ENCODE data around the gene MCC. TPM values are rescaled to one million over a fixed set of nuclear protein-coding genes. Genes with fewer than 3 reads are reported as not detected.

MCC gene
- total RNA-seq, 2 experiments from 2014 or later: 0.25 TPM; not detected in 1

DNA sequence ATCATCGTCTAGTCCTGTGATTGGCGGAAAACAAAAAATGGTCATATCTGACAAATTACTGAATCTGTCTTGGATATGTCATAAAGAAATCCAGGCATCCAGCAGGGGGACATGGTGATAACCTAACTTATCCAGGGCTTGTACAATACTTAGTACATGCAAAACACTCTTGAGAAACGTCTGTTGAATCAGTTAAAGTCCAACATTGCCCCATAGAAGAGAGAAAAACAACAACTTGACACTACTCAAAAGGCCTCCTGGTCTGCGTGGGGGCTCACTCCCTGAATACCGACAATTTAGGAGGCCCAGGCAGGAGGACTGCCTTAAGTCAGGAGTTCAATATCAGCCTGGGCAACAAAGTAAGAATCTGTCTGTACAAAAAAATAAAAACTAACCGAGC, 294.1 kb downstream of the MCC start:
- POLR2A ChIA-PET: no interaction called here
- intact Hi-C loops (cut with micrococcal nuclease; ENCODE audit: unreplicated experiment): no loop called here
- no TSS peak for BruUV-seq (replicated peaks)
- no peak for DNase-seq (ENCODE audit: low spot score)
- Histone ChIP-seq H3K27ac (ENCODE audit: low read depth, low read length, poor library complexity, severe bottlenecking) (no peak overlapping the region), H3K4me2 (ENCODE audit: low read length) (no peak overlapping the region), H3K9me2 (ENCODE audit: insufficient read depth, low read length) (no peaks in the 10 kb centered on the region), H3K4me3 (ENCODE audit: low read depth, low read length, poor library complexity, severe bottlenecking) (no peak overlapping the region), H3K79me2 (ENCODE audit: insufficient read depth, low read depth, low read length) (no peaks in the 10 kb centered on the region), H3K4me1 (ENCODE audit: insufficient read depth, low read length, poor library complexity, severe bottlenecking) (no peaks in the 10 kb centered on the region), H3K36me3 (ENCODE audit: insufficient read depth, low read length) (no peaks in the 10 kb centered on the region), H4K20me1 (ENCODE audit: insufficient read depth, low read length) (no peaks in the 10 kb centered on the region), H3K9me3 (ENCODE audit: low read length) (no peaks in the 10 kb centered on the region), H2AFZ (ENCODE audit: low read length) (no peak overlapping the region)
- no peak for TF ChIP-seq EZH2phosphoT487 (IDR thresholded peaks at IDR 0.05; ENCODE audit: borderline replicate concordance, low read depth, low read length)
- TF ChIP-seq, protein P1, sequence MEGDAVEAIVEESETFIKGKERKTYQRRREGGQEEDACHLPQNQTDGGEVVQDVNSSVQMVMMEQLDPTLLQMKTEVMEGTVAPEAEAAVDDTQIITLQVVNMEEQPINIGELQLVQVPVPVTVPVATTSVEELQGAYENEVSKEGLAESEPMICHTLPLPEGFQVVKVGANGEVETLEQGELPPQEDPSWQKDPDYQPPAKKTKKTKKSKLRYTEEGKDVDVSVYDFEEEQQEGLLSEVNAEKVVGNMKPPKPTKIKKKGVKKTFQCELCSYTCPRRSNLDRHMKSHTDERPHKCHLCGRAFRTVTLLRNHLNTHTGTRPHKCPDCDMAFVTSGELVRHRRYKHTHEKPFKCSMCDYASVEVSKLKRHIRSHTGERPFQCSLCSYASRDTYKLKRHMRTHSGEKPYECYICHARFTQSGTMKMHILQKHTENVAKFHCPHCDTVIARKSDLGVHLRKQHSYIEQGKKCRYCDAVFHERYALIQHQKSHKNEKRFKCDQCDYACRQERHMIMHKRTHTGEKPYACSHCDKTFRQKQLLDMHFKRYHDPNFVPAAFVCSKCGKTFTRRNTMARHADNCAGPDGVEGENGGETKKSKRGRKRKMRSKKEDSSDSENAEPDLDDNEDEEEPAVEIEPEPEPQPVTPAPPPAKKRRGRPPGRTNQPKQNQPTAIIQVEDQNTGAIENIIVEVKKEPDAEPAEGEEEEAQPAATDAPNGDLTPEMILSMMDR (conservative IDR thresholded peaks at IDR 0.05; ENCODE audit: low read length): no peak
- CTCF ChIA-PET (ENCODE audit: unreplicated experiment): no interaction called here

DNA sequence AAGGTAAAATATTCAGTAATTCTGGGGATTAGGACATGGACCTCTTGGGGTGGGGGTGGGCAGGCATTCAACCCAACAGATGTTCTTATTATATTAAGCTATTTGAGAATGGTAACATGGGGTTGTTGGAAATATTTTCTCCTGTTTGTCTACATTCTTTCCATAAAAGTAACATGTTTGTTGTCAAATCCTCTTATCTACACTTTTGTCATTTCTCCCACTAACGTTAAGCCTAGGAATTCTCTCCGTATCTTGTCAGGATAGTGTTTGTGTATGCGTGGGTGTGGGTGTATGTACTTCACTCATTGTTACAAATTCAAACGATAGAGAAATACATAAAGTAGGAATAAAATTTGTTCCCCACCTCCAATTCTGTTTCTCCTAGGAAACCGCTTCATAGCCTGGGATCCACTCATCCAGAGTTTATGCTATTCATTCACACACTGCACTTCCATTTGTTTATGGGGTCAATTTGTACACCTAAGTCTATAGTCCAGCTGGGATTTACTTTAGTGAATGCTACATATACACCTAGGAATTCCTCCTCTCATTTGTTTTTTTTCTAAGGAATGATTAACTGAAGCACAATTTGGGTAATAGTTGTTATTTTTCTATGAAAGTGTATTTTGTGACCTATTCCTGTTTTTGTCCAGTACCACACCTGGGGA, 294.8 kb downstream of the MCC start:
- intact Hi-C loops (cut with micrococcal nuclease; ENCODE audit: unreplicated experiment): no loop called here
- ChIA-PET CTCF (ENCODE audit: unreplicated experiment) (no interaction called here), POLR2A (interaction anchor here (0.5 kb wide), 1 partner anchor 107 kb away, joined by 3 read pairs; no protein-coding TSS in a partner anchor)
- H3K4me3 ChIP-seq (ENCODE audit: low read depth, low read length, poor library complexity, severe bottlenecking): no peak overlapping the region
- H3K9me2 ChIP-seq (ENCODE audit: insufficient read depth, low read length): no peaks in the 10 kb centered on the region
- BruUV-seq (replicated peaks): no TSS peak
- no peaks in the 10 kb centered on the region for H3K36me3 ChIP-seq (ENCODE audit: insufficient read depth, low read length)
- no peak overlapping the region for H2AFZ ChIP-seq (ENCODE audit: low read length)
- H3K9me3 ChIP-seq (ENCODE audit: low read length): no peaks in the 10 kb centered on the region
- H3K4me1 ChIP-seq (ENCODE audit: insufficient read depth, low read length, poor library complexity, severe bottlenecking): no peaks in the 10 kb centered on the region
- DNase-seq (ENCODE audit: low spot score): no peak
- TF ChIP-seq, protein P1 (conservative IDR thresholded peaks at IDR 0.05; ENCODE audit: low read length): no peak
- TF ChIP-seq EZH2phosphoT487 (IDR thresholded peaks at IDR 0.05; ENCODE audit: borderline replicate concordance, low read depth, low read length): no peak
- H3K79me2 ChIP-seq (ENCODE audit: insufficient read depth, low read depth, low read length): no peaks in the 10 kb centered on the region
- H3K4me2 ChIP-seq (ENCODE audit: low read length): no peak overlapping the region
- H4K20me1 ChIP-seq (ENCODE audit: insufficient read depth, low read length): no peaks in the 10 kb centered on the region
- H3K27ac ChIP-seq (ENCODE audit: low read depth, low read length, poor library complexity, severe bottlenecking): no peak overlapping the region

DNA sequence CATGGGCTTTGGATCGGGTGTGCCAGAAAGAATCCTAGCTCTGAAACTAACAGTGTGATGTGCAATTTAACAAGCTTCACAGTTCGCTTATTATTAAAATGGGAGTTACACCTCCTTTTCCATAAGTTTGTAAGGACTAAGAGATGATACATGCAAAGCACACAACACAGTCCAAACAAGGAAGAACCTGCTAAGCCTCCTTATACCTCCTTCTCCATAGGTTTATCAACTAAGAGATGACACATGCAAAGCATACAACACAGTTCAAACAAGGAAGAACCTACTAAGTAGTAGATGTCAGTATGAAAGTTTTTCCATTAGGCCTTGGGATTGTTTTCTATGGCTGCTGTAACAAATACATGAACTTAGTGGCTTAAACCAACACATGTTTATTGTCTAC, 295.7 kb downstream of the MCC start:
- H3K4me3 ChIP-seq (ENCODE audit: low read depth, low read length, poor library complexity, severe bottlenecking): no peak overlapping the region
- H3K9me3 ChIP-seq (ENCODE audit: low read length): no peaks in the 10 kb centered on the region
- no peak overlapping the region for H3K27ac ChIP-seq (ENCODE audit: low read depth, low read length, poor library complexity, severe bottlenecking)
- H3K36me3 ChIP-seq (ENCODE audit: insufficient read depth, low read length): no peaks in the 10 kb centered on the region
- H3K4me2 ChIP-seq (ENCODE audit: low read length): no peak overlapping the region
- no peaks in the 10 kb centered on the region for H3K79me2 ChIP-seq (ENCODE audit: insufficient read depth, low read depth, low read length)
- no peaks in the 10 kb centered on the region for H4K20me1 ChIP-seq (ENCODE audit: insufficient read depth, low read length)
- no TSS peak for BruUV-seq (replicated peaks)
- TF ChIP-seq EZH2phosphoT487 (IDR thresholded peaks at IDR 0.05; ENCODE audit: borderline replicate concordance, low read depth, low read length): no peak
- TF ChIP-seq, protein P1 (conservative IDR thresholded peaks at IDR 0.05; ENCODE audit: low read length): no peak
- H3K4me1 ChIP-seq (ENCODE audit: insufficient read depth, low read length, poor library complexity, severe bottlenecking): no peaks in the 10 kb centered on the region
- no peaks in the 10 kb centered on the region for H3K9me2 ChIP-seq (ENCODE audit: insufficient read depth, low read length)
- DNase-seq (ENCODE audit: low spot score): no peak
- H2AFZ ChIP-seq (ENCODE audit: low read length): no peak overlapping the region
- ChIA-PET CTCF (ENCODE audit: unreplicated experiment) (no interaction called here), POLR2A (interaction anchor here (0.9 kb wide), 1 partner anchor 1872 kb away, joined by 4 read pairs; no protein-coding TSS in a partner anchor)
- intact Hi-C loops (cut with micrococcal nuclease; ENCODE audit: unreplicated experiment): no loop called here
